Measurements from ENCODE around the gene DZIP1L. TPM values are rescaled to one million over a fixed set of nuclear protein-coding genes. Genes with fewer than 3 reads are reported as not detected.

The DZIP1L gene
- total RNA-seq, 1 donor: 52.7 TPM

GRCh38 chr3:138062626-138063025 lies 52.8 kb downstream of the DZIP1L start:
- TF ChIP-seq CTCF (IDR thresholded peaks at IDR 0.05; ENCODE audit: insufficient read depth, low read depth, low read length): no peak
- no peak overlapping the region for H3K4me3 ChIP-seq (ENCODE audit: low read depth, low read length)
- no peak for DNase-seq (ENCODE audit: low read depth)

GRCh38 chr3:138062037-138062436 lies 53.4 kb downstream of the DZIP1L start:
- TF ChIP-seq CTCF (IDR thresholded peaks at IDR 0.05; ENCODE audit: insufficient read depth, low read depth, low read length): no peak
- no peak overlapping the region for H3K4me3 ChIP-seq (ENCODE audit: low read depth, low read length)
- no peak for DNase-seq (ENCODE audit: low read depth)

- no peak for DNase-seq (ENCODE audit: low read depth)
- no peak for TF ChIP-seq CTCF (IDR thresholded peaks at IDR 0.05; ENCODE audit: insufficient read depth, low read depth, low read length)
- H3K4me3 ChIP-seq (ENCODE audit: low read depth, low read length): no peak overlapping the region
These were observed 54.6 kb downstream of the DZIP1L start for GRCh38 chr3:138060792-138061191.

DNA sequence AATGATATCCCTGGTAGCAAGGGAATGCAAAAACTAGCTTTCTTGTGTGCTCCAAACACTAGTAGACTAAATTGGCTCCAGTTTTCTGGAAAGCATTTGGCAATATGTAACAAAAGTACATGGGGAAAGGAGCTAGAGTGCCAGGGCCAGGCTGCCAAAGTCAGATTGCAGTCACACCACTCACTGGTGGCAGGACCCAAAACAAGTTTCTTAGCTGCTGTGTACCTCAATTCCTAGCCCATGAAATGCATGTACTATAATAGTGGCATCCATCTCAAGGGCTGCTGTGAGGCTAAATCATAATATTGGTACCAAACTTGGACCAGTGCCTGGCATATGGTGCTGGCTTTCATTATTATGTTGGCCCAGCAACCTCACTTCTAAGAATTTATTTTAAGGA lies 56.1 kb downstream of the DZIP1L start:
- no peak overlapping the region for H3K4me3 ChIP-seq (ENCODE audit: low read depth, low read length)
- no peak for DNase-seq (ENCODE audit: low read depth)
- TF ChIP-seq CTCF (IDR thresholded peaks at IDR 0.05; ENCODE audit: insufficient read depth, low read depth, low read length): no peak

DNA sequence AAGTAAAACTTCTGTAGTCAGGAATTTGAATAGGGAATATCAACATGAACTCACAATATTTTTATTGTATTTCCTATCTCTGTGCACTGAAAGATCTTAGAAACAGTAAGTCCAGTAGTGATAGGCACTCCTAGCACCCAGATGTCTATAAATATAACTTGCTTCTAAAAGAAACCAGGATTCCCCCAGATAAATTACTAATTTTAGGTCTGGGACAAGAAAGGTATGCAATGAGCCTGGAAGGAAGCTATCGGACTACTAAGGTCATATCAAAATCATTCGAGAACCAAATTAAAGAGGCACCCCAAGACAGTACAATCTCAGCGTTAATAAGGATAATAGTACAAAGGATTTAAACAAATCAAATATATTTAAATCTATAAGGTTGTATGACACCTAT lies 58.0 kb downstream of the DZIP1L start:
- H3K4me3 ChIP-seq (ENCODE audit: low read depth, low read length): no peak overlapping the region
- no peak for TF ChIP-seq CTCF (IDR thresholded peaks at IDR 0.05; ENCODE audit: insufficient read depth, low read depth, low read length)
- no peak for DNase-seq (ENCODE audit: low read depth)

DNA sequence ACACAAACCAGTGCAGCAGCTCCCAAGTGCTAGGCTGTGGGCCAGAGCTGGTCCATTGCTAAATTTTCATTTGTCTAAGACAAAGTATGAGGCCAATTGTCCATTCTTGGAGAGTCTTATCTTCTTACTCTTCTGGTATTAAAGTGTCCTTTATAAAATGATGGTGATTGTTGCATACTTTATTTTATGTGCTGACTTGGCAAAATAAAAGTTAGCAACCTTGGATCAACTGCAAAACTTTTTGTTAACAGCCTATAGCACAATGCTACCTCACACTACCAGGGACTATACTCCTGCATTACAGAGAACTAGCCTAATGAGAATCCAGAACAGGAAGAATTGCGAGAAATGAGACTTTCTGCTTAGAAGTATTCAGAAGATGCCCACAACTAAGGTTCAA lies 61.4 kb downstream of the DZIP1L start:
- no peak for TF ChIP-seq CTCF (IDR thresholded peaks at IDR 0.05; ENCODE audit: insufficient read depth, low read depth, low read length)
- no peak for DNase-seq (ENCODE audit: low read depth)
- H3K4me3 ChIP-seq (ENCODE audit: low read depth, low read length): no peak overlapping the region

All from fibroblast of villous mesenchyme (primary cell).